HepG2 (cell line): ENCODE results near the gene FBN2. TPM values are rescaled to one million over a fixed set of nuclear protein-coding genes. Genes with fewer than 3 reads are reported as not detected.

Experiments used
- ATAC-seq: fragments of 200-7000 bp; cut with Tn5 transposase; 3 replicates; pipeline ENCODE4 v1.9.1; 2020; ENCODE audit warnings: mild to moderate bottlenecking, moderate library complexity
- BruUV-seq: library from RNA; stranded (reverse); fragments of 400-500 nt; replicated peaks from 2 replicates; lab custom pipeline; 2021; lab: Mats Ljungman, UMichigan
- CTCF ChIA-PET: fragments of 300-600 bp; formaldehyde crosslinking; extraction: SDS; loops from one replicate; lab custom pipeline; 2021; ENCODE audit warnings: low total read pairs, inconsistent platforms, low intra/inter-chr PET ratio; lab: Yijun Ruan, JAX
- POLR2A ChIA-PET: fragments of 350-600 bp; sonication (Branson Sonifier 250); formaldehyde crosslinking; loops from one replicate; lab custom pipeline; 2020; ENCODE audit warnings: antibody characterized with exemption, inconsistent platforms; lab: Yijun Ruan, JAX
- DNase-seq: peaks from one replicate; pipeline ENCODE4 v3.0.0-alpha.2; 2015; ENCODE audit warnings: low spot score
- FAIRE-seq: peaks from 3 replicates; lab custom pipeline; 2011; peaks lifted over from hg19 to GRCh38; lab: Jason Lieb, UNC
- H2AFZ ChIP-seq: one replicate; pipeline ENCODE4 v1.6.1; 2011; ENCODE audit warnings: low read length, inconsistent platforms
- H3K27ac ChIP-seq: fragments of 300-600 bp; 3 replicates; pipeline ENCODE4 v1.8.0; 2011; ENCODE audit warnings: mixed run types, mild to moderate bottlenecking, mixed read lengths, low read length, inconsistent platforms; ENCODE audit not compliant: insufficient read depth; ENCODE audit errors: extremely low read length
- H3K27me3 ChIP-seq, 2 experiments: fragments of 200-600 bp in 1 of 2; 2 replicates in 1 of 2; 3 replicates in 1 of 2; pipeline versions ENCODE4 v1.6.0 to v1.8.0; 2011; ENCODE audit warnings: low read length in 2 of 2, mild to moderate bottlenecking in 2 of 2, moderate library complexity in 2 of 2, inconsistent platforms in 1 of 2; ENCODE audit not compliant: insufficient read depth in 2 of 2, control insufficient read depth in 1 of 2
- H3K36me3 ChIP-seq, 2 experiments: fragments of 200-600 bp in 1 of 2; replicated peaks in 1 of 2; 2 replicates in 1 of 2; 3 replicates in 1 of 2; pipeline versions ENCODE4 v1.5.1 to v1.8.0; 2011; ENCODE audit warnings: low read length in 2 of 2, inconsistent platforms in 1 of 2; ENCODE audit not compliant: insufficient read depth in 2 of 2, control insufficient read depth in 1 of 2
- H3K4me1 ChIP-seq: 2 replicates; pipeline ENCODE4 v1.5.1; 2012; ENCODE audit warnings: low read length, inconsistent platforms; ENCODE audit not compliant: insufficient read depth
- H3K4me2 ChIP-seq: 2 replicates; pipeline ENCODE4 v1.6.0; 2011; ENCODE audit warnings: low read depth, low read length, inconsistent platforms
- H3K4me3 ChIP-seq, 3 experiments: fragments of 200-600 bp in 1 of 3; sonication (generic), shearing (Covaris generic) in 1 of 3; replicated peaks in 1 of 3; 2 replicates each; pipeline ENCODE4 v1.5.1; 2011 to 2016; ENCODE audit warnings: low read length in 3 of 3, inconsistent platforms in 2 of 3, low read depth in 2 of 3, mild to moderate bottlenecking in 2 of 3, control low read depth in 1 of 3, mixed read lengths in 1 of 3; ENCODE audit not compliant: insufficient read depth in 1 of 3
- H3K79me2 ChIP-seq: one replicate; pipeline ENCODE4 v1.6.1; 2011; ENCODE audit warnings: low read length, inconsistent platforms; ENCODE audit not compliant: insufficient read depth
- H3K9ac ChIP-seq: 2 replicates; pipeline ENCODE4 v1.6.0; 2011; ENCODE audit warnings: mild to moderate bottlenecking, low read depth, low read length, inconsistent platforms; ENCODE audit not compliant: insufficient read depth
- H3K9me3 ChIP-seq: 2 replicates; pipeline ENCODE4 v1.5.1; 2012; ENCODE audit warnings: mild to moderate bottlenecking, low read length
- H4K20me1 ChIP-seq: 2 replicates; pipeline ENCODE4 v1.6.0; 2011; ENCODE audit warnings: inconsistent platforms, mild to moderate bottlenecking, low read length, moderate library complexity; ENCODE audit not compliant: insufficient read depth
- HCFC1 ChIP-seq: fragments of 150-350 bp; IDR thresholded peaks from 2 replicates; pipeline ENCODE4 v1.6.1; 2014; ENCODE audit warnings: low read depth, low read length
- JUN ChIP-seq: sonication (generic); formaldehyde crosslinking; IDR thresholded peaks from 2 replicates; pipeline ENCODE4 v1.4.0; 2020; ENCODE audit warnings: mild to moderate bottlenecking, missing genetic modification reagents
- MTF2 ChIP-seq: sonication (generic); formaldehyde crosslinking; IDR thresholded peaks from 2 replicates; pipeline ENCODE4 v1.5.0; 2020; ENCODE audit warnings: missing genetic modification reagents, borderline replicate concordance
- RFX3 ChIP-seq: IDR thresholded peaks from 2 replicates; pipeline ENCODE4 v1.6.1; 2016; ENCODE audit warnings: missing biosample characterization, missing genetic modification reagents
- SMAD9 ChIP-seq: sonication (generic); formaldehyde crosslinking; IDR thresholded peaks from 2 replicates; pipeline ENCODE4 v1.5.1; 2020; ENCODE audit warnings: mild to moderate bottlenecking, missing genetic modification reagents
- SMYD3 ChIP-seq: sonication (generic); formaldehyde crosslinking; IDR thresholded peaks from 2 replicates; pipeline ENCODE4 v1.8.1; 2023; ENCODE audit warnings: mild to moderate bottlenecking, missing genetic modification reagents
- THAP11 ChIP-seq: IDR thresholded peaks from 2 replicates; pipeline ENCODE4 v1.6.1; 2016; ENCODE audit warnings: missing biosample characterization, missing genetic modification reagents
- ZNF224 ChIP-seq: sonication (generic); formaldehyde crosslinking; IDR thresholded peaks from 2 replicates; pipeline ENCODE4 v1.5.0; 2020; ENCODE audit warnings: mild to moderate bottlenecking, missing genetic modification reagents
- WGBS: methylation state at CpG from one replicate; pipeline ENCODE4 v1.1.6; 2017; ENCODE audit warnings: low lambda C conversion rate; 5-methylcytosine and 5-hydroxymethylcytosine counted together
- in situ Hi-C: cut with HindIII; loops from 2 replicates; pipeline ENCODE4 v1.10.0; 2017; ENCODE audit warnings: low pct_unique_long_range_greater_than_20kb; ENCODE audit not compliant: extremely low pct_ligation_motif_present
- intact Hi-C: fragments of 100-400 bp; cut with micrococcal nuclease; formaldehyde crosslinking; loops from one replicate; pipeline ENCODE4 v1.10.0; 2022; ENCODE audit not compliant: unreplicated experiment
- polyA plus RNA-seq, 8 experiments: library from polyadenylated mRNA; depleted of rRNA in 3 of 8; stranded (reverse) in 7 of 8; unstranded in 1 of 8; fragments of >200 nt; fragmentation: Illumina TruSeq in 4 of 8; extraction: Trizol in 4 of 8; gene quantifications; 2 replicates each; pipeline versions ENCODE4 v1.2.1 to v1.2.3, GENCODE V29; 2011 to 2016; ENCODE audit warnings: low read depth in 4 of 8, missing spikeins in 1 of 8, mixed read lengths in 1 of 8; ENCODE audit not compliant: insufficient read depth in 1 of 8
- total RNA-seq, 5 experiments: library from RNA; depleted of rRNA; stranded (reverse); fragments of >200 nt; fragmentation: Illumina TruSeq; extraction: Trizol; gene quantifications; 2 replicates each; pipeline ENCODE4 v1.2.3, GENCODE V29; 2016; ENCODE audit warnings: low read depth in 1 of 5
- TF ChIP-seq, protein P1 (sequence below): sonication (generic); formaldehyde crosslinking; IDR thresholded peaks from 2 replicates; pipeline ENCODE4 v1.5.1; 2020; ENCODE audit warnings: mild to moderate bottlenecking, missing genetic modification reagents
- TF ChIP-seq, protein P2 (sequence below): sonication (generic); formaldehyde crosslinking; IDR thresholded peaks from 2 replicates; pipeline ENCODE4 v1.4.0; 2020; ENCODE audit warnings: missing genetic modification reagents, borderline replicate concordance
- TF ChIP-seq, protein P3 (sequence below): sonication (generic); formaldehyde crosslinking; IDR thresholded peaks from 2 replicates; pipeline ENCODE4 v1.9.0; 2021; ENCODE audit warnings: missing genetic modification reagents, mild to moderate bottlenecking, borderline replicate concordance

Gene FBN2
- total and polyA plus RNA-seq, 2 of the 13 experiments (the other 11 are each of a cell fraction or from before 2014, with no cell fraction given), result not detected

DNA sequence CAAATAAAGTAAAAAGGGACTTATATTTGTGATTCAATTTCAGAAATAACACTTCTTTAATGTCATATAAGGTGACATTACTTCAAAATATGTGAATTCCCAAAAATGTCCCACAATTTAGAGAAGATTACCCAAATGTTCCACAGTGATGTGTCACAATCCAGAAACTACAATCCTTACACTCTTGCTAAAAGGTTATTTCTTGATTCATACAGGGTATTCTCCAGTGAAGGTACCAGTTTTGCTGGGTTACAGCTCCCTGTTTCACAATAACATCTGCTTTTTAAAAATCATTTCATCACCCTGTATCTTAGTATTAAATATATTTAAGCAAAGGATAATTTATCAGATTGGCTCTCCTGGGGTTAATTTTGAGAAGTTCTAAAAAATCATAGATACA lies 11.0 kb downstream of the FBN2 start:
- Histone ChIP-seq H3K9ac (no peak overlapping the region), H3K9me3 (no peaks in the 10 kb centered on the region), H3K36me3 (no peaks in the 10 kb centered on the region), H2AFZ (no peak overlapping the region), H3K4me2 (no peak overlapping the region), H3K4me1 (no peaks in the 10 kb centered on the region), H3K79me2 (no peaks in the 10 kb centered on the region), H3K27ac (no peak overlapping the region), H3K4me3 (no peak overlapping the region), H3K27me3 (no peaks in the 10 kb centered on the region), H4K20me1 (no peaks in the 10 kb centered on the region)
- DNase-seq (no peak), FAIRE-seq (no peak), ATAC-seq (no peak)
- intact Hi-C loops (no loop called here), in situ Hi-C loops (no loop called here)
- CTCF ChIA-PET, result no interaction called here
- BruUV-seq, result no TSS peak
- POLR2A ChIA-PET, result no interaction called here
- no peak for TF ChIP-seq JUN (CRISPR knock-in tag)
- TF ChIP-seq, protein P1, sequence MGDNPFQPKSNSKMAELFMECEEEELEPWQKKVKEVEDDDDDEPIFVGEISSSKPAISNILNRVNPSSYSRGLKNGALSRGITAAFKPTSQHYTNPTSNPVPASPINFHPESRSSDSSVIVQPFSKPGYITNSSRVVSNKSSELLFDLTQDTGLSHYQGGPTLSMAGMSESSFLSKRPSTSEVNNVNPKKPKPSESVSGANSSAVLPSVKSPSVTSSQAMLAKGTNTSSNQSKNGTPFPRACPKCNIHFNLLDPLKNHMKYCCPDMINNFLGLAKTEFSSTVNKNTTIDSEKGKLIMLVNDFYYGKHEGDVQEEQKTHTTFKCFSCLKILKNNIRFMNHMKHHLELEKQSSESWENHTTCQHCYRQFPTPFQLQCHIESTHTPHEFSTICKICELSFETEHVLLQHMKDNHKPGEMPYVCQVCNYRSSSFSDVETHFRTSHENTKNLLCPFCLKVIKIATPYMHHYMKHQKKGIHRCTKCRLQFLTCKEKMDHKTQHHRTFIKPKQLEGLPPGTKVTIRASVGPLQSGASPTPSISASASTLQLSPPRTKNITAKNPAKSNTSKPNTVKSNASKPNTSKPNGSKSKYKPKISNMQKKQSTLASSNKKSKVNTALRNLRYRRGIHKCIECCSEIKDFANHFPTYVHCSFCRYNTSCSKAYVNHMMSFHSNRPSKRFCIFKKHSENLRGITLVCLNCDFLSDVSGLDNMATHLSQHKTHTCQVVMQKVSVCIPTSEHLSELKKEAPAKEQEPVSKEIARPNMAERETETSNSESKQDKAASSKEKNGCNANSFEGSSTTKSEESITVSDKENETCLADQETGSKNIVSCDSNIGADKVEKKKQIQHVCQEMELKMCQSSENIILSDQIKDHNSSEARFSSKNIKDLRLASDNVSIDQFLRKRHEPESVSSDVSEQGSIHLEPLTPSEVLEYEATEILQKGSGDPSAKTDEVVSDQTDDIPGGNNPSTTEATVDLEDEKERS, result no peak
- no peak for TF ChIP-seq RFX3 (CRISPR knock-in tag)
- no peak for TF ChIP-seq THAP11

DNA sequence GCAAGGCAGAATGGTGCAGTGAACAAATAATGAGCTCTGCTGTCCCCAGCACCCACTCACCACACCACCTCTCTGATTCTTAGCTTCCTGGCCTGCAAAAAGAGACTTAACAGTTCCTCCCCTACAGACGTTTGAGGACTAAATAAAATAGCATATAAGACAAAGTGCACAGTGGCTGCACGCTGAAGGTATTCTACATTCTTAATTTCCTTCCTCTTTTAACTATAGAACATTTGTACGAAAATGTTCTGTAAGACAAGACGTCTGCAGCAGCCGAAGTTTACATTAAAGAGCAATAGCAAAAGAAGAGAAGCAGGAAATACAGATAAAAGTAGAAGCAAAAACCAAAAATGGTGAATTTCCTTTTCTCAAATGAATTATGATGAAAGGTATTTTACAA lies 15.7 kb downstream of the FBN2 start:
- no peak for DNase-seq
- Histone ChIP-seq H3K27ac (no peak overlapping the region), H3K36me3 (no peaks in the 10 kb centered on the region), H4K20me1 (no peaks in the 10 kb centered on the region), H3K4me2 (no peak overlapping the region), H3K4me1 (no peaks in the 10 kb centered on the region), H2AFZ (no peak overlapping the region), H3K79me2 (no peaks in the 10 kb centered on the region), H3K9me3 (no peaks in the 10 kb centered on the region), H3K4me3 (no peak overlapping the region), H3K9ac (no peak overlapping the region), H3K27me3 (no peaks in the 10 kb centered on the region)
- ATAC-seq, result no peak
- CTCF ChIA-PET, result no interaction called here
- in situ Hi-C loops, result no loop called here
- intact Hi-C loops, result no loop called here
- WGBS, result 9% methylated on average over 5 of the region's 5 CpGs
- FAIRE-seq, result no peak
- no peak for TF ChIP-seq MTF2
- TF ChIP-seq SMYD3 (CRISPR knock-in tag), result no peak
- TF ChIP-seq, protein P2, sequence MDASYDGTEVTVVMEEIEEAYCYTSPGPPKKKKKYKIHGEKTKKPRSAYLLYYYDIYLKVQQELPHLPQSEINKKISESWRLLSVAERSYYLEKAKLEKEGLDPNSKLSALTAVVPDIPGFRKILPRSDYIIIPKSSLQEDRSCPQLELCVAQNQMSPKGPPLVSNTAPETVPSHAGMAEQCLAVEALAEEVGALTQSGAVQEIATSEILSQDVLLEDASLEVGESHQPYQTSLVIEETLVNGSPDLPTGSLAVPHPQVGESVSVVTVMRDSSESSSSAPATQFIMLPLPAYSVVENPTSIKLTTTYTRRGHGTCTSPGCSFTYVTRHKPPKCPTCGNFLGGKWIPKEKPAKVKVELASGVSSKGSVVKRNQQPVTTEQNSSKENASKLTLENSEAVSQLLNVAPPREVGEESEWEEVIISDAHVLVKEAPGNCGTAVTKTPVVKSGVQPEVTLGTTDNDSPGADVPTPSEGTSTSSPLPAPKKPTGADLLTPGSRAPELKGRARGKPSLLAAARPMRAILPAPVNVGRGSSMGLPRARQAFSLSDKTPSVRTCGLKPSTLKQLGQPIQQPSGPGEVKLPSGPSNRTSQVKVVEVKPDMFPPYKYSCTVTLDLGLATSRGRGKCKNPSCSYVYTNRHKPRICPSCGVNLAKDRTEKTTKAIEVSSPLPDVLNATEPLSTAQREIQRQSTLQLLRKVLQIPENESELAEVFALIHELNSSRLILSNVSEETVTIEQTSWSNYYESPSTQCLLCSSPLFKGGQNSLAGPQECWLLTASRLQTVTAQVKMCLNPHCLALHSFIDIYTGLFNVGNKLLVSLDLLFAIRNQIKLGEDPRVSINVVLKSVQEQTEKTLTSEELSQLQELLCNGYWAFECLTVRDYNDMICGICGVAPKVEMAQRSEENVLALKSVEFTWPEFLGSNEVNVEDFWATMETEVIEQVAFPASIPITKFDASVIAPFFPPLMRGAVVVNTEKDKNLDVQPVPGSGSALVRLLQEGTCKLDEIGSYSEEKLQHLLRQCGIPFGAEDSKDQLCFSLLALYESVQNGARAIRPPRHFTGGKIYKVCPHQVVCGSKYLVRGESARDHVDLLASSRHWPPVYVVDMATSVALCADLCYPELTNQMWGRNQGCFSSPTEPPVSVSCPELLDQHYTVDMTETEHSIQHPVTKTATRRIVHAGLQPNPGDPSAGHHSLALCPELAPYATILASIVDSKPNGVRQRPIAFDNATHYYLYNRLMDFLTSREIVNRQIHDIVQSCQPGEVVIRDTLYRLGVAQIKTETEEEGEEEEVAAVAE (CRISPR knock-in tag), result no peak
- no peak for TF ChIP-seq HCFC1
- TF ChIP-seq ZNF224, result no peak
- TF ChIP-seq SMAD9 (CRISPR knock-in tag), result no peak
- TF ChIP-seq, protein P3, sequence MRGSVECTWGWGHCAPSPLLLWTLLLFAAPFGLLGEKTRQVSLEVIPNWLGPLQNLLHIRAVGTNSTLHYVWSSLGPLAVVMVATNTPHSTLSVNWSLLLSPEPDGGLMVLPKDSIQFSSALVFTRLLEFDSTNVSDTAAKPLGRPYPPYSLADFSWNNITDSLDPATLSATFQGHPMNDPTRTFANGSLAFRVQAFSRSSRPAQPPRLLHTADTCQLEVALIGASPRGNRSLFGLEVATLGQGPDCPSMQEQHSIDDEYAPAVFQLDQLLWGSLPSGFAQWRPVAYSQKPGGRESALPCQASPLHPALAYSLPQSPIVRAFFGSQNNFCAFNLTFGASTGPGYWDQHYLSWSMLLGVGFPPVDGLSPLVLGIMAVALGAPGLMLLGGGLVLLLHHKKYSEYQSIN (CRISPR knock-in tag), result no peak
- TF ChIP-seq, all 625 proteins: peak for 0
- no TSS peak for BruUV-seq
- POLR2A ChIA-PET, result no interaction called here
